GM21447 (cell line): Measurements from ENCODE around the gene DEAF1.
"Not testable (repeated sequence)": the region's sequence is repeated elsewhere in the genome, so short reads cannot be mapped to it uniquely, and the experiment has no call there.

Experiments used
- ATAC-seq: cut with Tn5 transposase; IDR thresholded peaks from one replicate; pipeline ENCODE4 v1.9.1; 2021; ENCODE audit not compliant: unreplicated experiment

DEAF1 gene

DNA sequence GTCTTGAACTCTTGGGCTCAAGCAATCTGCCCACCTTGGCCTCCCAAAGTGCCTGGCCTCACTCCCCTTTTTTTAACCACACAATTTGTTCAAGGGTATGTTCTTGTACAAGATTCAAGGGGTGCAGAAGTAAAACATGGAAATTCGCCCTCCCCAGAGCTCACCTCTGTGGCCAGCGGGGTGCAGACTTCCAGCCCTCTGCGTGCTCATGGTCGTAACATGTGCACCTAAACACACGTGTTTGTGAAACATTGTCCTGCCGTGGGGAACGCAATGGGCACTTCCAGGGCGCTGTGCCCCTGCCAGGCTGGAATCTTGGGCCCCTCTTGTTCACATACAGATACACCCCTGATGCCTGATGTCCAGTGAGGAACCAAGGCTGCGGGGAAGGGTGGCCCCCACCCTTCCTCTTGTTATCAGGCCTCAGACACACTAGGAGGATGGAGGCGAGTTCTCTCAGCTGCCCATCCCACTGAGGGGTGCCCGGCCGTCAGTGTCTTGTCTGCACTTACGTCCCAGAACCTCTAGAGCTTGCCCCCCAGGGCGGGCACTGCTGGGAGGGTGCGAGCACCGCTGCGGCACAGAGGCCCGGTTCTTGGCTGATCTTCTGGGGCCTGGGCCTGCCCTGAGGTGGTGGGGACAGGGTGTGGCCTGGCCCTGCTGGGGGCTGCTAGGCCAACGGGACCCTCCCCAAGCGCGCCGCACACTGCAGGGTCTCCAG lies 6.9 kb upstream of the DEAF1 start:
- ATAC-seq = no peak

GRCh38 chr11:699753-700152 lies 4.7 kb upstream of the DEAF1 start:
- ATAC-seq = no peak

GRCh38 chr11:699116-699508 lies 4.1 kb upstream of the DEAF1 start:
- no peak for ATAC-seq

GRCh38 chr11:698493-699115 lies 3.6 kb upstream of the DEAF1 start:
- no peak for ATAC-seq

DNA sequence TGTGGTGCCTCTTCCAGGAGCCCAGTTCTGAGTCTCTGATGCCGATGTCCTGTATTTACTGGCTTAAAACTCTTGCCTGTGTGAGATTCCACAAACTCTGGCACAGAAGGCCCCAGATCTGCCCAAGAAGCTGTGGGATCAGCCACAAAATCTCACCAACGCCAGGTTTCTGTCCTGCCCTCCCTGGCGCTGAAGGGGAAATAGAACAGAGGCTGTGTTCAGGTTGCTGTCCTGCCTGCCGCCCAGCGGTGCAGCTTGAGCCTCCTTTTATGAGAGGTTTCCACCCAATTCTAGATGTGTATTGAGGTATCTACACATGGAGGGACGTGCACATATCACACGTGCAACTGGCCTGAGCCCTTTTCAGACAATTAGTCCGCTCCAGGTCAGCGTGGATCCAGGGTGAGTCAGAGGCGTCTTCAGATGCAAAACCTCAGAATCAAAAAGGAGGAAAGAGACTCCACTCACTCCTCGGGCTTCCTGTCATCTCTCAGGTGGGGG lies 2.8 kb upstream of the DEAF1 start:
- no peak for ATAC-seq

GRCh38 chr11:696955-697491 lies 2.0 kb upstream of the DEAF1 start:
- ATAC-seq = no peak

DNA sequence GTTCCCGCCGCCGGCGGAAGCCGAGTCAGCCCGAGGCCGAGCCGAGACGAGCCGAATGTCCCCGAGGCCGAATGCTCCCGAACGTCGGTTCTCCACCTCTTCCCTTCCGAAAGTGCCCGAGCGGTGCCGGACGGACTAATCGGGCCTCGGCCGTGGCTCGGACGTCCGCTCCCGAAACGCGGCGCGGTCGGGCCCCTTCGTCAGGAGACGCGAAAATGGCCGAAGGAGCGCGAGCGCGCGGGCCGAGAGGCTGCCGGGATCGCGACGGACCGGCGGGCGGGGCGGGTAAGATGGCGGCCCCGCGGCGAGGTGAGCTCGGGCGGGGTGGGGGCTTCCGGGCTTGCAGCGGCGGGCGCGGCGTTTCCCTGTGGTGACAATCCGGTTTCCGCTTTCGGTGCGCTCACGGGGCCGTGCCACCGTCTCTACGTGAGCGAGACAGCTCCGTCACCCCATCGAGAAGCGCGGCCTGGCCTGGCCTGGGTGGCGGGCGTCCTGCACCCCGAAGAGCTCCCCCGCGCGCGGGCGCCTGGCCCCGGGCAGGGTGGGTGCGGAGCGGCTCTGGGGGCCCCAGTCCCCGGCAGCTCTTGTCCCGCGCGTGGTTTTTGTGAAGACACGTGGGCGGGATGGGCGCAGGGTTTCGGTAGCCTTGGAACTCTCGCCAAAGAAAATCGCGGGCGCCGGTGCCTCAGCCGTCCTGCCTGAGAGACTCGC lies 671 bp upstream of the DEAF1 start, which contains the start of gene TMEM80:
TSS of gene TMEM80 (plus strand) at position 279 of the 711 bp plus-strand sequence. CDS start at position 291, 12 bp downstream.
- ATAC-seq = peak; percentile 71

- no peak for ATAC-seq
These were observed 191 bp upstream of the DEAF1 start for GRCh38 chr11:695288-695537.

GRCh38 chr11:693887-694562 lies 997 bp downstream of the DEAF1 start:
- no peak for ATAC-seq

- no peak for ATAC-seq
These were observed 1.6 kb downstream of the DEAF1 start for GRCh38 chr11:693415-693831.

- ATAC-seq = no peak
These were observed 2.1 kb downstream of the DEAF1 start for GRCh38 chr11:692824-693414.

DNA sequence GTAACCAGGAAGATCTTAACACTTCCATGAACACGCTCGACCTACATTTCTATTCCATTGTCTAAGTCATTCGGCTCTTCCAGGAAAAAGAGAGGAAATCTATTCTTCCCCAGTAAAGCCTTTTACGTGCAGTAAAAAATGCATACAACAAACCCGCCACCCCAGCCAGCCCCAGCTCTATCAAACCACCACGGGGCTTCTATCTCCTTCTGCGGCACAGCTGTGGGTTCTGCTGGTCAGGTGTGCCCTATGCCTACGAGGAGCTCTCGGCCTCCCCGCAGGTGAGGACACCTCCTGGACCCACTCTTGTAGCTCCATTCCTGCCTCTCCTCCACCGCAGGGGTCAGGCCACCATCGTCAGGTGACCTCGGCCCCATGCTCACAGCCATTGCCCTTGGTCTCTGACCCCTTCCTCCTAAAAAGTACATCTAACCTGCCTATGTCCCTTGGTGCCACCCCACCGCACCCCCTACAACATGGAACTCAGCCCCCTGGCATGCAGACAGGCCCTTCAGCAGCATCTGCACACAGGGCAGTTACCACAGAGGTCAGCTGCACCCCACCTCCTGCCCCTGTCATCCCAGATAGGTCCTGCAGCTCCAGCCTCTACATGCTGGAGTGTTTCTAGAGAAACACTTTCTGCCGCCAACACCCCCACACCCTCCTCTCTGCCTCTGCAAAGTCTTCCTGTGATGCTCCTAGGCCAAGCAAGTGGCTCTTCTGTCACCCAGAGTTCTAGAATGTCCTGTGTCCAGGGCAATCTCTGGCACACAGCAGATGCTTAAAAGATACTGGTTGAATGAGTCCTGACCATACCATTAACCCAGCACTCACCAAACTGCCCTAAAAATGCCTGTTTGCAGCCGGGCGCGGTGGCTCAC lies 3.1 kb downstream of the DEAF1 start:
- no peak for ATAC-seq

DNA sequence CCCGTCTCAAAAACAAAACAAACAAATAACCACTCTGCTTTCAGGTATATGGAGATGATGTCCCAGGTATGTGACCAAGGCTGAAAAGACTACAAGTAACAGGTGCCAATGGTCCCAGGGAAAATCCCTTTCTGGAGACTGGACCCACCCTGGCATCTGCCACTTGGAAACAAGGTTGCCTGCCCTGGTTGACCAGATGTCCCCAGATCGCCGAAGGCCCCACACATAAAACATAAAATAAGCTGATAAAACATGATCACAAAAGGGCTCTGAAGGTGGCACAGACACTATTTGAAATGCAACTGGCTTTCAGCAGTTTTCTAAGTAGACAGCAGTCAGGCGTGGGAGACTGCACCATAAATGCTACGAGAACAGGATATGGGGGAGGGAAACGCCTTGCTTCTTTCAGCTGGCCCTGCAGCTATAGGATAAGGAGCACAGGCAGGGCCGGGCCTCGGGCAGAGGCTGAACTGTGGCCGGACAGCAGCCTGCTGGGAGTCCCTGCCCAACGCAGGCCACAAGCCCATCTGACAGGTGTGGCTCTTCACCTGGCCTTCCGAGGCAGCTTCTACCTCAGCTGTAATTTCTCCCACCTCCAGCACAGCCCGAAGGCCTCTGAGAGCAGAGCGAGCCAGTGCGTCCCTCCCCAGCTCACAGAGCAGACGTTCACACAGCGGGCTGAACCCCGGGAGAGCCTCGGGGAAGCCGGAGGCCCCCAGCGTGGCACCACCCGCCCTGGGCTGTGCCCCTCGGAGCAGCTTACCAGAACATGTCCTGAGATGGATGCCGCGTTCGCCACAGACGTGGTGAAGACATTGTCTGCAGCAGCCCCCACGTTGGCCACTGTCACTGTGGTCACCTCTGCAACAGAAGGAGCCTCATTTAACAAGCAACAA lies 4.0 kb downstream of the DEAF1 start:
- ATAC-seq = no peak

- not testable (repeated sequence) for ATAC-seq
These were observed 4.8 kb downstream of the DEAF1 start for GRCh38 chr11:690244-690643.

DNA sequence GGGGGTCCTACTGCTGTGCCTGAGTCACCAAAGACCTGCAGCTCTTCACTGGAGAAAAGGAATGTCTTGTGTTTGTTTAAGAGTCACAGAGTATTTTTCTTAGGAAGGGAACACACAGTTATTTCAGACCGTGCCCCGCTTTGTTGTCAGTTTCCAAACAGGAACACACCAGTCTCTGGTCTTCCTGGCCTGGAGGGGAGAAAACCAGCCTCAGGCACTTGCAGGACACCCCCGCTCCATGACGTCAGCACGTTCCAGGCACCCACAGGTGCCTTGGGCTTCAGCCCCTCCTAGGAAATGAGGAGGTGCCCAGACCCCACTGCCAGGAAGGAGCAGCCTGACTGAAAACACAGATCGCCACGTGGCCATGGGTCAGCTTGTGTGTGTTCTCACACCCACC lies 5.4 kb downstream of the DEAF1 start:
- ATAC-seq = no peak

DNA sequence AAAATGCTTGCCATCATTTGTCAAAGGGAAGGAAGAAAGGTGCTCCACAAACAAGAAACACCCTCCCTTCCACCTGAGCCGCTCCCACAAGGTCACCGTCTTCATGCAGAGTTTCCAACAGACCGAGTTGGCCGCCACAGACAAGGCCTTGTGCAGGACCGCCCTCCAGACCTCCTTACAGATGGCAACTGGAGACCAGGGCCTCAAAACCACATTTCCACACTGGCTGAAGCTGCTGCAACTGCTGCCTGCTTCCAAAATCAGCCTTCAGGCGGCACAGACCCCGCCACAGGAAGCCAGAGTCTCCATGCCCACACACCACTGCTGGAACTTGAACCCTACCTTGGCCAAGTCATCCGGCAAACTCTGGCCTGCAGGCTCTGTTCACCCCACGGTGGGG lies 6.3 kb downstream of the DEAF1 start:
- no peak for ATAC-seq

DNA sequence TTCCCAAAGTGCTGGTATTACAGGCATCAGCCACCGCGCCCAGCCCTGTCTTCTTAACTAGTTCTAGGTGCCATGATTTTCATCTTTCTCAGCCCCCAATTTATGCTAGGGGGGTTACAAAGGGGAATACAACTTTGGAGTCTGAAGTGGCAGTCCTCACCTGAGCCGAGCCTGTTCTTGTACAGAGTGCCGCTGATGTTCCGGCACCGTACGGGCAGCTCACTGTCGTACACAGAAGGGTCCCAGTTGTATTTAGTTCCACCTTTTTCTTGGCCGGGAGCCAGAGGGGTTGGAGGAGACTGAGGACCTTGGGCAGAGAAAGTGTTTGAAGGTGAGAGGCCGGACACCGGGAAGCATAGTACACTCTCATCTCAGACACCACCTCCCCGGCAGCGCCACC lies 7.3 kb downstream of the DEAF1 start:
- no peak for ATAC-seq

DNA sequence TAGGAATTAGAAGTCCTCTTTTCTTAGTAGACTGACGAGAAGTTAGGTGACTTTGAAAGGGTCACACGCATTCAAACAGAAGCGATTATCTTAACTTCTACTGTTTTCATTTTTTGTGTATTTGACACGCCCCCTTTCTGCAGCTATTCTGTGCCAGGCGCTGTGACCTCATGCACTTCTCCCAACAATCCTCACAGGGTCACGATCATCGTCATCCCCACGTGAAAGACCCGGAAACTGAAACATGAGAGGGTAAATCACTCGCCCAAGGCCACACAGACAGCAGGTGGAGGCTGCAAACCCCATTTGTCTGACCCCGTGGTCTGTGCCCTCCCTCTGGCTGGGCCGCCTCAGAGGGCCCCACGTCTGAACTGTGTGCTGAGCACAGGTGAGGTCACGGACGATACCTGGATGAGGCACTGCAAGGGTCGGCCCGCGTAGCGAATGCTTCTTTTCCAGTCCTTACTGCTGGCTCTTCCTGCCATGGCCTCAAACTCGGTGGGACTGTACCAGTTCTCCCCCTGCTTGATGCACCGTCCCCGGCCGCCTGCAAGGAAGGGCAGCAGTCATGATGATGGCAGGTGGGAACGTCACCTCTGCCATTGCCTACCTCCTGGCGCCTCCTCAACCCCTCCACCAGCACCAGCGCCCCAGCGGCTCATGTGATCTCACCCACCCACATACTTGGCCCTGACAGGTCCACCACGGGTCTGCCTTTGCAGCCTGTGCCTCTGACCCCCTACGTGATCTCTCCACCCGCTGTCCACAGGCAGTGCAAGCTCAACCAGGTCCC lies 8.4 kb downstream of the DEAF1 start:
- no peak for ATAC-seq
